Lower leg skin (tissue), 4 donors: ENCODE measurements around the gene COL24A1. TPM values are rescaled to one million over a fixed set of nuclear protein-coding genes. Genes with fewer than 3 reads are reported as not detected.

ENCODE experiments used
- DNase-seq, 2 donors: peaks; one replicate each; pipeline ENCODE4 v3.0.0-alpha.2; 2019; ENCODE audit warnings: low spot score in 2 of 2
- H3K4me3 ChIP-seq: fragments of 200-600 bp; sonication (generic); 2 replicates; pipeline ENCODE4 v1.5.1; 2017; ENCODE audit warnings: mild to moderate bottlenecking, low read depth; ENCODE audit not compliant: poor library complexity, severe bottlenecking
- CTCF ChIP-seq, 3 donors: fragments of 450-650 bp; IDR thresholded peaks; one replicate each; pipeline ENCODE4 v1.5.1; 2016; ENCODE audit warnings: antibody characterized with exemption in 3 of 3, mild to moderate bottlenecking in 3 of 3, moderate library complexity in 2 of 3
- POLR2A ChIP-seq, 2 donors: fragments of 450-650 bp; IDR thresholded peaks; one replicate each; pipeline ENCODE4 v1.6.1; 2016 to 2017; ENCODE audit warnings: antibody characterized with exemption in 2 of 2, mild to moderate bottlenecking in 1 of 2, moderate library complexity in 1 of 2
- WGBS, 2 donors: methylation state at CpG; one replicate each; pipeline ENCODE4 v1.1.5; 2018; 5-methylcytosine and 5-hydroxymethylcytosine counted together
- intact Hi-C: fragments of 100-400 bp; cut with DNase I; formaldehyde crosslinking; loops from one replicate; pipeline ENCODE4 v1.15.0; 2023; ENCODE audit warnings: low total_unique reads
- total RNA-seq, 4 donors: library from RNA; depleted of rRNA; stranded (reverse); fragments of >200 nt; gene quantifications; one replicate each; pipeline ENCODE4 v1.1.0, GENCODE V29; 2016

Gene COL24A1
- total RNA-seq, result 1 to 10 TPM in 2 of 4 donors, under 1 TPM in 2; 0.17 to 1.3 (median 0.80) TPM

GRCh38 chr1:86156566-86157455, at the start of gene COL24A1:
Gene COL24A1, minus strand, starts transcription at chr1:86156772. Its CDS starts 376 bp downstream, at chr1:86156396.
- intact Hi-C loops, result no loop called here
- peak within 1 kb of the TSS; percentile 11 for H3K4me3 ChIP-seq
- peak in 1 of 2 donors; percentile 84 for DNase-seq
- WGBS, 2 donors, result 15 to 17% methylated on average over 51 to 52 of the region's 52 CpGs
- no peak for TF ChIP-seq CTCF (IDR thresholded peaks at IDR 0.05)
- TF ChIP-seq POLR2A (IDR thresholded peaks at IDR 0.05), result no peak

GRCh38 chr1:86205741-86206140, 49.2 kb upstream of the COL24A1 start:
- DNase-seq, result no peak
- TF ChIP-seq CTCF (IDR thresholded peaks at IDR 0.05) (no peak), POLR2A (IDR thresholded peaks at IDR 0.05) (no peak)

GRCh38 chr1:86202552-86203340, 46.2 kb upstream of the COL24A1 start:
- 74 to 77% methylated on average over 4 of the region's 4 CpGs for WGBS, 2 donors
- DNase-seq, result no peak
- intact Hi-C loops, result no loop called here
- TF ChIP-seq POLR2A (IDR thresholded peaks at IDR 0.05) (no peak), CTCF (IDR thresholded peaks at IDR 0.05) (no peak)
- no peak overlapping the region for H3K4me3 ChIP-seq

More at GRCh38 chr1:86205741-86206140, 49.2 kb upstream of the COL24A1 start:
- no peak overlapping the region for H3K4me3 ChIP-seq
- intact Hi-C loops, result no loop called here
- 73% methylated on average over 3 of the region's 3 CpGs for WGBS, 2 donors

GRCh38 chr1:86201311-86201710, 44.7 kb upstream of the COL24A1 start:
- TF ChIP-seq POLR2A (IDR thresholded peaks at IDR 0.05), result no peak
- TF ChIP-seq CTCF (IDR thresholded peaks at IDR 0.05), result no peak
- intact Hi-C loops, result no loop called here
- no peak overlapping the region for H3K4me3 ChIP-seq
- no peak for DNase-seq
- 61 to 66% methylated on average over 2 of the region's 2 CpGs for whole genome bisulfite sequencing, 2 donors

- DNase-seq, result no peak
- intact Hi-C loops, result no loop called here
- H3K4me3 ChIP-seq, result no peak overlapping the region
- 49 to 56% methylated on average over 8 of the region's 8 CpGs for WGBS, 2 donors
- TF ChIP-seq CTCF (IDR thresholded peaks at IDR 0.05) (no peak), POLR2A (IDR thresholded peaks at IDR 0.05) (no peak)
These were observed 44.3 kb upstream of the COL24A1 start for GRCh38 chr1:86200901-86201300.
